ENCODE data around the gene FAM53A.
A peak's percentile ranks its signal among the peaks of the same experiment; 100 is the strongest.

The FAM53A gene

DNA sequence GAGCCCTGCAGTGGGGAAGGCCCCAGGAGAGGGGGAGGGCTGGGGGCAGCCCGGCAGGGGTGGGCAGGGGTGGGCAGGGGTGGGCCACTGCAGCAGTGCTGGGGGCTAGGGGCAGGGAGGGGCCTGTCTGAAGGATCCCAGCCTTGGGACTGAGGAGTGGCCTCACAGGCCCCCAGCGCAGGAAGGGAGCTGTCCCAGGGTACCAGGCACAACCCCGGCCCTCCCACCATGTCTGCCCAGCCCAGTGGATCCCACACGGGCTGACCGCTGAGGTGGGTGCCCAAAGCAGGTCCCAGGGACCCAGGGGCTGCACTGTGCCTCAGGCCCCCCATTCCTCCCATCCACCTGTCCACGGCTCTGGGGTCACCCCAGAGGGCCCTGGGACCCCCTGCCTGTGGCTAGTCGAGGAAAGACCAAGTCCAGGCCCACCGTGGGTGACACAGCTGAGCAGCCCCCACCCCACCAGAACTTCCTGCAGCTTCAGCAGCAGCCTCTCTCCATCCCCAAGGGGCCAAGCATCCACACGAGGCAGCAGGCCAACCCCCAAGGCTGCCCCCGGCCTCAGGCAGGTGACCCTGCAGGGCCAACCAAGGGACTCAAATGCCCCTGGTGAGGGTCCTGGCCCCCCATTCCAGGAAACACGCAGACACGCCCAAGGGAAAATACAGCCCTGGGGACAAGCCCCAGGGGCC is 46.4 kb downstream of the FAM53A start:
- DNase-seq, result no peak

DNA sequence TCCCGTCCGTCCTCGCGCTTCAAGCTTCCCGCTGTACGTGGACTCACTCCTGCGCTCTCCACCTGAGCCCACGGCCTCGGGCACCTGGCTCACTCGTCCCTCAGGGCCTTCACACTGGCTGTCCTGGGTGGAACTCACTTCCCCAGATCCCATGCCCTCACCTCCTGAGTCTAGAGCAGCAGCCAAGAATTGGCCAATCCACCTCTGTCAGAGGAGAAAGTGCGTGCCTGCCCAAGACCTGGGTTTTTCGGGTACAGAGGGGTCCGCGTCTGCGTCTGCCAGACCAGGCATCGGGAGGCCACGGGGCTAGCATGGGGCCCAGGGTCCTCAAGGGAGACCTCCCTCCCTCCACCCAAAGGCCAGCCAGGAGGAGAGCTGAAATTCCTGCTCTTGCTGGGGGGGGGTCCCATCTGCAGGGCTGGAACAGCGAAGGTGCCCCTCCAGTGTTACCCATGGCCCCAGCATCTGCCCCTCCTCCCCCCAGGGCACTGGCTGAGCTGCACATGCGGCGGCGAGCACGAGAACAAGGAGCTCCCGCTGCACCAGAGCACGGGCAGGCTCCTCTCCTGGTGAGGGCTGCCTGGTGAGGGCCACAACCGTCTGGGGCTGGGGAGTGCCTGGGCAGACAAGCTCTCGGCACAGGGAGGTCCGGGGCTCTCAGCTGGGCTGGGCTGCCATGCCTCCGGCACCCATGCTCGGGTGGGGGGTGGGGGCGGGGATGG is 47.5 kb downstream of the FAM53A start:
- DNase-seq, result no peak

DNA sequence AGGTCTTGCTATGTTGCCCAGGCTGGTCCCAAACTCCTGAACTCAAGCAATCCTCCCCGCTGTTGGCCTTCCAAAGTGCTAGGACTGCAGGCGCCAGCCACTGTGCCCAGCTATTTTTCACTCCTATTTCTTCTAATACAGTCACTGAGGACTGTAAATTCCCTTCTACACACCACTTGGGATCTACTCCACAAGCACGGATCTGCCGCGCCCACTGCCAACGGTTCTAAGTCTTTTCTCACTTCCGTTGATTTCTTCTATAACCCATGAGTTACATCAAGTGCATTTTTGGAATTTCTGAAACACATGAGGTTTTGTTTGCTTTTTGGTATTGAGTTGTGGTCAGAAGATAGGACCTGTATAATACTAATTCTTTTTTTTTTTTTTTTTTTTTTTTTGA is 48.6 kb downstream of the FAM53A start:
- no peak for DNase-seq

DNA sequence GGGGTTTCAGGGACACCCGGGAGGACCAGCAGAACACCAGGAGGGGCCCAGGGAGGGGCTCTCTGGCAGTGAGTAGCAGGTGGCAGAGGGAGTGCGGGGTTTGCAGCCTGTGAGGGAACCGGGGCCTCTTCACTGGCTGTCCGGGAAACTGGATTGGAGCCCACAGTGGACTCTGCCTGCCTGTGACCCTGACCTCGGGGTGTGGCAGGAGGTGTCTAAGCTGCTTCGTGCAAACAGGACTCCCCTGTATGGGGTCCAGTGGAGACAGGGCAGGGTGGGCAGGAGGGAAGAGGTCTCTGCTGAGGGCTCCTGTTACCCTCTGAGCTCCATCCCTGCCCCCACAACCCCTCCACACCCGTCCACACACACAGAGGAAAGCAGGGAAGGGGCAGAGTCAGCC is 50.1 kb downstream of the FAM53A start:
- DNase-seq, result no peak

DNA sequence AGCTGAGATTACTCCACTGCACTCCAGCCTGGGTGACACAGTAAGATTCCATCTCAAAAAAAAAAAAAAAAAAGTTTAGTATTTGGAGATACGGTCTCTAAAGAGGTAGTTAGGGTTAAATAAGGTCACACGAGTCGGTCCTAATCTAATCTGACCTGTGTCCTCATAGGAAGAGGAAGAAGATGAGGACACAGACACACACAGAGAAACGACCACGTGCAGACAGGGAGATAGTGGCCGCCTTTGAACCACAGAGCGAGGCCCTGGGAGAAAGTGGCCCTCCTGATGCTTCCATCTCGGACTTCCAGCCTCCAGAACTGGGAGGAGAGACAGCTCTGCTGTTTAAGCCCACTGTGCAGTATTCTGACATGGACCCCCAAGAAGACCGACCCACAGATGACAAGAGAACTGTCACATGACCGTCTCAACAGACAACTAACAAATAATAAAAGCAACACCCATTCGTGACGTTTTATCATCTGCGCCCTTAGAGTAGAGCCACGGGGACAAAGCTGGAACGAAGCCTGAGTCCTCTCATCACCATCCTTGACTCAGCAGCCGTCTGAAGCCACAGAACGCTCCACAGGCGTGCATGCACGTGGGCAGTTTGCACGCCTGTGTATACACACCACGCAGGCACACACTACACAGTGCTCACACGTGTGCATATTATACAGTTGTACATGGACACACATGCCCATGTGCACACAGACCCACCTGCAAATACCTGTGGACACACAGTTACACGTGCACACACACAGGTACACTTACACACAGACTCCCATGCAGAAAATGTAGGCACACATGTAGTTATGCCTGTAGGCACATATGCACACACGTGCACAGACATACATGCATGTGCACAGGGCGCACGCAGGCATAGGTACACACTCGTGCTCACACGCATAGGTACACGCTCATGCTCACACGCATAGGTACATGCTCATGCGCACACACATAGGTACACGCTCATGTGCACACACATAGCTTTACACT is 51.7 kb downstream of the FAM53A start:
- no peak for DNase-seq

DNA sequence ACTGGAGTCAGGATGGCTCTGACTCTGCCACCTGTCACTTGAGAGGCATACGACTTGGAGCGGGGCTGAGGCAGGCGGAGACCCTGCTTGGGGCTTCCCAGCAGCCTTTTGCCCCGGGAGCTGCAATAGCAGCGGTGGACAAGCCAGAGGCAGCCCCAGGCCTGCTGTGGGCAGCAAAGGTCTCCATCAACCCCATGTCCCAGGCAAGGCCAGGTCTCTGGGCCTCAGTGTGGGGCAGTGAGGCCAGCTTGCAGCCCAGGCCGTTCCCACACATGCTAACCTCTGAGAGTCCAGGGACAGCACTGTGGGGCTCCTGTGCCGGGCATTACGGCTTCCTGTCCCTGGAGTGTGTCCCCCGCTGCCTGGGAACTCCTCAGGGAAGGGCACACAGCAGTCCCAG is 53.0 kb downstream of the FAM53A start:
- DNase-seq, result no peak

DNA sequence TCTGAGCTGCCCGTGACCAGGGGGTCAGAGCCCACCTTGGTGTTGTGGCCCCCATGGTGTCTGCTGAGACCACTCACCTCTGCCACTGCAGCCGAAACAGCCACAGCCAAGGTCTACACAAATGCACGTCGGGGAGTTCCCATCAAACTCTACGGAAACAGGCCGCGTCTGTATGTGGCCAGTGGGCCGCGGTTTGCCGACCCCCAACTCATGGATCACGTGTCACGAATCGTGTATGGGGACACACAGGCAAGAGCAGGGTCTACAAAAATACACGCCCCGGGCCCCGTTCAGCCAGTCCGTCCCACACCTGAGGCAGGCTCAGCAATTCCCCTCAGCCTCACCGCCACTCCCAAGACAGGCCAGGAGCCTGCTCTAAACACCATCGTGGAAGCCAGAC is 53.8 kb downstream of the FAM53A start:
- DNase-seq, result no peak

DNA sequence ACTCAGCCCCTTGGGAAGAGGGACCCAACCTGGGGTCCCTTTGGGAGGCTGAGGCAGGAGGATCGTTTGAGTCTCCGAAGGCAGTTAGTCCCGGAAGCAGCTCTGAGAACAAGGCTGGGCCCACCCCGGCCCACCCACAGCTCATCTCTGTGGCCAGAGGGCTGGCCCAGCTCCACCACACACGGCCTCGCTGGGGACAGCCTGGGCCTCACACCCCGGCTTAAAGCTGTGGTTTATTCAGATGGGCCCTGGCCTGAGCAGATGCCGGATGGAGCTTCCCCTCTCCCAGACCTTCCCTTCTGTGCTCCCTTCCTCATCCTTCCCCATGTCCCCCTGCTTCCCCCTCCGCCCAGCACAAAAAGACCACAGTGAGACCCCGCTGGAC is 54.4 kb downstream of the FAM53A start:
- DNase-seq, result no peak

DNA sequence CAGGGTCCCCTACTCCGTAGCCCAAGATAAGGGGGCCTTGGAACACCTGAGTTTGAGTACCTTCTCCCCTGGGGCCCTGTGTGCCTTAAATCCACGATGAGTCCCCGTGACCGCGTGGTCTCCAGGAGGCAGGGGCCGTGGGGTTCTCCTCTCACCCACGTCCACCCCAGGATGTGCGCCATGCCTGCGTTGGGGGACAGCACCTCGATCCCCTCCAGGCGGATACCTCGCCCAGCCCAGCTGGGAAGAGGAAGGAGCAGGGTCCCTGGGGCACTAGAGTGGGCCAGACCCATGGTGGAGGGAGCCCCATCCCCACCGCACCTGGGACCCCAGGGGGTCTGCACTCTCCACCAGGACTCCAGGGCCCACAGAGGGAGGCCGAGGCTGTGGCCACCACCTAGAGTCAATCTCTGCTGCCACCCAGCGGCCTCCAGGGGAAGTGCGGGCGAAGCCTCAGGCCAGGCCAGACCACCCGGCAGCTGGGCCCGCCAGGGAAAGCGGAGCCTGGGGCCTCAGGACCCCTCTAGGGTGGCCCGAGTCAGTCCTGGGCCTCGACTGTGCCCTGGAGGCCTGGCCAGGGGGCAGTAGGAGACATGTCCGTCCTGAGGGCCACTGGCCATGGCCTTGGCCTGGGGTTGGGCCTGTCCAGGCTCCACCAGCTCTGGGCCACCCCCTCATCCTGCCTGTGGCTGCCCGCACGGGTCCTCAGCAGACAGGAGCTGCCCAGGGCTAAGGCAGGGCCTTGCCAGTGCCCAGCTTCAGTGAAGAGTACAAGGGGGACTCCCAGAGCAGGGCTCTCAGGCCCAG is 55.0 kb downstream of the FAM53A start:
- DNase-seq, result peak; percentile 71 to 79

DNA sequence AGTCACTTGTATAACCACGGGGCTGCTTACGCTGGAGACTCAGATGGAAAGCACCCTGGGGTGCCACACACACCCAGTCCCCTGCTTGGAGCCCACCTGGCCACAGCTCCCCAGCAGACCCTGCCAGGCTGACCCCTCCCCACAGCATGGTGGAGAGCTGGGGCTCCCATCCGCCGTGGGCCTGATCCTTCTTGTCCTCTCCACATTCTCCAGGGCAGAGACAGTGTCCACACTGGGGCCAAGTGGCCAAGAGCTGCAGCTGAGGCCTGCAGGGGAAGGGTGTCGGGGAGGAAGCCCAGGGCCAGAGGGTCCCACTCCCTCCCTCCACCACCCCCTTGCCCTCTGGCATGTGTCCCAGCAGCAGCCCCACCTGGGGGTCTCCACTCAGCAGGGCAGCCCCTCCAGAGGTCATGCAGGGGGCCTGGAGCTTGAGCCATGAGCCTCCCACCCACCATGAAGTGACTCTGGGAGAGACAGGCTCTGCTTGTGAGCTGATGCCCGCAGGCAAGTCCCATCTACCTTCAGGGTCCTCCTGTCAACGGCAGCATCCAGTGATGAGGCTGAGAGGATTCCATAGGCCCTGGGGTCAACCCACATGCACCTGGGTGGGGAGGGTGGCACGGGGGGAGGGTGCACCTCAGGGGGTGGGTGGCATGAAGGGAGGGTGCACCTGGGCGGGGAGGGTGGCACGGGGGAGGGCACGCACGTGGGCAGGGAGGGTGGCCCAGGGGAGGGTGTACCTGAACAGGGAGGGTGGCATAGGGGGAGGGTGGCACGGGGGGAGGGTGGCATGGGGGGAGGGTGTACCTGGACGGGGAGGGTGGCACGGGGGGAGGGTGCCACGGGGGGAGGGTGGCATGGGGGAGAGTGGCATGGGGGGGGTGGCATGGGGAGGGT is 56.4 kb downstream of the FAM53A start:
- no peak for DNase-seq

DNA sequence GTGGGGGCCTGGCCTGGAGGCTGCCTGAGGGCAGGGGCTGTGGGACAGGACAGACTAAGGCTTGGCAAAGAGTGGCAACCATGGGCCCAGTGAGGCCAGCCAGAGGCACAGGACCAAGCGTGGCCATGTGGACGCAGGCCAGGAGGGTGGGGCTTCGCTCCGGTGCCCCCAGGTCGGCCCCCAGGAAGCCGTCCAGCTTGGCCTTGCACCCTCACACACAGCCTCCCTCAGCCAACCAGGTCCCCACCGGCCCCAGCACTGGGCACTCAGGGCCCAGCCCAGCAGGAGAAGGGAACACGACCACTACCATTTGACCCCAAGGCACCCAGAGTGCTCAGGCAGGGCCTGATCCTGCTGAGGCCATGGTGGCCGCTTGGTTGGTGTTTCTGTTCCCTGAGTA is 57.2 kb downstream of the FAM53A start:
- no peak for DNase-seq

DNA sequence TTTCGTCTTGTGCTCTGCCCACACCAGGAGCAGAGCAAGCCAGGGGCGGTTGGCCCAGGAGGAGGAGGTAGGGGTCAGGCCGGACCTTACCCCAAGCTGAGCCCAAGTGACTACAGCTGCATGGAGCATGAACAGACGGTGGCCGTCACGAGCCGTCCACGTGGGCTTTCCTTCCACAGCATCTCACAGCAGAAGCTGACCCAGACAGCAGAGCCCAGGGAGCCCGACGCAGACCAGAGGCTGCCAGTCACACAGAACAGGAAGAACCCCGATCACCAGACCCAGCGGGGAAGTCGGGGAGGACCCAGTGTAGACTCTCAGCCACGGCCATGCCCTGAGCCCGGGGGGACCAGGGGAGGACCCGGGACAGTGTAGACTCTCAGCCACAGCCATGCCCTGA is 58.0 kb downstream of the FAM53A start:
- DNase-seq, result no peak

DNA sequence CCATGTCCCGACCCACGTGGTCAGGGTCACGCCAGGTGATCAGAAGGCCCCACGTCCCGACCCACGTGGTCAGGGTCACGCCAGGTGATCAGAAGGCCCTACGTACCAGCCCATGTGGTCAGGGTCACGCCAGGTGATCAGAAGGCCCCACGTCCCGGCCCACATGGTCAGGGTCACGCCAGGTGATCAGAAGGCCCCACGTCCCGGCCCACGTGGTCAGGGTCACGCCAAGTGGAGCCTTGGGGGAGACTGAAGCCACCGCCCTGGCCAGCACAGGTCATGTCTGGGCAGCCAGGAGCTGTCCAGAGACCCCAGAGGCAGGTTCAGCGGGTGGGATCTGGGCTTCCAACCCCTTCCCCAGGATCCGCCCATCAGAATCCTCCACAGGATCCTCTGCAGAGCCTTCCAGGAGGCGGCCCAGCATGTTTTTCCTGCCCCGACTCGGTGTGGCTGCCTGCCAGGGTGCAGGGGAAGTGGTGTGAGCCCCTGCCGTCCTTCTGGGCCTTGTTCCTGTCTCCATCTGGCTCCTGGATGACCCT is 58.4 kb downstream of the FAM53A start:
- DNase-seq, result no peak

DNA sequence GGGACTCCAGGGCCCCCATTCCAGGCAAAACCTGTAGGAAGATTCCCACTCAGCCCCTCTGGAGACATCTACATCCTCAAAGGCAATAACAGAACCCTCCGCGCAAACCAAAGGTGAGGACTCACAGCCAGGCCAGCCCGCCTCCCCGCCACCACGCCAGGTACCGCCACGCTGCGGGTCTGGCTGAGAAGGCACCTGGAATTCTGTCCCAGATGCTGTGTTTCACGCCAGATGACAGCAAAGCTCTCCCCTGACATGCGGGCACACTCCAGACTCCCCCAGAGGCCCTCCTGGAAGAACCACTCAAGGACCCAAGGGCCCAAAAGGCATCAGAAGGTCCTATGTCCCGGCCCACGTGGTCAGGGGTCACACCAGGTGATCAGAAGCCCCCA is 59.6 kb downstream of the FAM53A start:
- no peak for DNase-seq

DNA sequence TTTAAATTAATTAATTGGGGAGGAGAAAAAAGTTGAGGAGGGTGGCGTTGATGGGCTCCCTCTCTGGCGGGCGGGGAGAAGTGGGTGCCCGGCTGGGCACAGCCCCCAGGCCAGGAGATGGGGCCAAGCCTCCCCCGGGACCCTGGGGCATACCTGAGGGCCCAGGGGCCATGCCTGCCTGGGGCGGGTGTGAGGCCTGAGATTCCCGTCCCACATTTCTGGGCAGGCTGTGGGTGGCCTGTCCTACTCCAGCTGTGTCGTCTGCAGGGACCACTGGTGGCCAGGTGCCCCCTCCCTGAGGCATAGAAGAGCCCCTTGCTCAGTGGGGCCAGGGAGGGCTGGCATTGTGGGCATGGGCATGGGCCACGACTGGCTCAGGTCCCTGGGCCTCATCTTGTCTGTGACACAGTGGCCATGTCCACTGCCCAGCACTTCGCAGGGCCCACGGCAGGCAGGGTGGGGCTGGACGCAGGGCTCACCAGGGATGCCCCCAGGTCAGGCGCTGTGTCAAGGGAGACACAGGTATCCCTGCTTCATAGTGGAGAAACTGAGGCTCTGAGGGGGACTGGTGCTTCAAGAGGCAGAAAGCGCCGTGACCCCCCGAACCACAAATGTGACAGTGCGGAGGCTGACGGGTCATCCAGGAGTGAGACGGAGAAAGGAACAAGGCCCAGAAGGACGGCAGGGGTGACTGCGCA is 60.1 kb downstream of the FAM53A start:
- DNase-seq, result no peak

DNA sequence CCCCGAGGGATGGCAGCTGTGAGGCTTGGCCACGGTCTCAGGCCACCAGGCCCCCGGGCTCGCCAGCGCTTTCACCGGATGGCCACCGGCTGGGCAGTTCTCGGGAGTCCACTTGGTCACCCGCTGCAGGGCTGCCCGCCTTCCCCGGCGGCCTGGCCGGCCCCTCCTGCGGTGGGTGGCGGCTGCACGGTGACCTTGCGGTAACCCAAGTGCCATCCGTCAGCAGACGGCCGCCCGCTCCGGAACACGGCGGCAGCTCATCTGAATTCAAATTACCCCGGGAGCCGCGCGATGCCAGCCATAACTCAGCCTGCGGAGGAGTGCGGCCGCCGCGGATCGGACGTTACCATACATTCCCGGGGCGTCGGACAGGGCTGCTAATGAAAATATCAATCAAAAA is 60.7 kb downstream of the FAM53A start:
- DNase-seq, result no peak

DNA sequence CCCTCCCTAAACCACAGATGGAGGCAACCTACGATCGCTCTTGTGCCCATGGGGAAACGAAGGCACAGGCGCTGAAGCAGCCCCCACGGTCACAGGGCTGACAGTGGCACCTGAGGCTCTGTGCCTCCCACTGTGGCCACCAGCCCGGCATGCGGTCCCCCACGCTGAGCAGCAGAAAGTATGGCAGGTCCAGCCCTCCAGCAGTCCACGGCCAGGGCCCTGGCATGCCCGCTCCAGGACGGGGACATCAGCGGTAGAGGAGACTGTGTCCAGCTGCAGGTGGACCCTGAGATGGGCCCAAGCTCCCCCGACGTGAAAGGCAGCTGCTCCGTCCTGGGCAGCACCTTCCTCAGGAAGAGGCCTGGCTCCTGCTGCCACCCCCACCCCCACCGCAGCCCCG is 61.2 kb downstream of the FAM53A start:
- no peak for DNase-seq

DNA sequence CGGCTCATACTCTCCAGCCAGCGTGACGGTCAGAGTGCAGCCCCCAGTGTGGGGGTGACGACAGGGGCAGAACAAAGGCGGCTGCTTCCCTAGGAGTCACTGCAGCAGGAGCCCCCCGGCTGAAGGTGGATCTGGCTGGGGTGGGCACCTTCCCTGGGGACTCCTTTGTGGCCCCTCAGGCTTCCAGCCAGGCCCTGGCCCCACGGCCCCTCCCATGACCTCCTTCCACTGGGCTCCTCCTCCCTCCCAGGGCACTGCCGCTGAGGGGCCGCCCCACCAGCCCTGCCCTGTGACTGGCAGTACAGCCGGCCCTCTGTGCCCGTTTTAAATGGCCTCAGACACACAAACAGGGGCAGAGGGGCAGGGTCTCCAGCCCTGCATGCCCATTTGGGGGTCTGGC is 61.9 kb downstream of the FAM53A start:
- DNase-seq, result no peak

DNA sequence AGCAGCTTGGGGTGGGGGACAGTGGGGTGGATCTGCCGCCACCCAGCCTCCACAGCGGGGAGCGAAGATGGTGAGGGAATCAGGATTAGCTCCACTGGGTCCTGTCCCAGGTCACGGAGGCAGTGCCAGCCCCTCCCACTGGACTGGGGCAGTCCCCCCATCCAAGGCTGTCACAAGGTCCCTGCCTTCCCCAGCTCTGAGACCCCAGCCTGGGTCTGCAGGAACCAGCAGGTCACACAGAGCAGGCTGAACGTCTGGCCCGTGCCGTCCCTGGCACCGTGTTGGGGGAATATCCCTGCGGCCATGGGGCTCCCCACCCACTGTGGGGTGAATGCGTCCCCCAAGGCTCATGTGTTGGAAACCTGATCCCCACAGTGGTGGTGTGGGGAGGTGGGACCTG is 62.6 kb downstream of the FAM53A start:
- DNase-seq, result no peak

DNA sequence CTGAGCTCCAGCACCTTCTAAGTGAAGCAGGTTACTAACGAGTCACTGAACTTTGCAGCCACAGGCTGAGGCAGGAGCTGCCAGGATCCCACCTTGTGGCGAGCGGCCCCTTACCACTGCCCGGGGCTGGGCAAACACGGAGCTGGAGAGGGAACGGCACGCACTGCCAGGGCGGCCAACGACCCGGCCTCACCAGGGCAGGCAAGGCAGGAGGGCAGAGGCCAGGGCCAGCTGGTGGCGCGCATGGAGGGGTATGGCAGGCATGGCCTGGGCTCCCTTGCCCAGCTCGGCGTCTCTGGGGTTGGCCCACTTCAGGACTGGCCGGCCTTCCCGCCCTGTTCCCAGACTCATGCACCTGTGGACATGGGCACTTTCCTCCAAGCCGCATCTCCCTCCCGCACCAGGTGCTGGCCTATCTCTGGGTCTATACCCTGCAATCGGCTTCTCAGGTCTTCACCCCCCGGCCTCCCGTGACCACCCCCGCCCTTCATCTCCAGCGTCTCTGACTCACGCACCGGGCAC is 64.9 kb downstream of the FAM53A start:
- DNase-seq, result no peak

DNA sequence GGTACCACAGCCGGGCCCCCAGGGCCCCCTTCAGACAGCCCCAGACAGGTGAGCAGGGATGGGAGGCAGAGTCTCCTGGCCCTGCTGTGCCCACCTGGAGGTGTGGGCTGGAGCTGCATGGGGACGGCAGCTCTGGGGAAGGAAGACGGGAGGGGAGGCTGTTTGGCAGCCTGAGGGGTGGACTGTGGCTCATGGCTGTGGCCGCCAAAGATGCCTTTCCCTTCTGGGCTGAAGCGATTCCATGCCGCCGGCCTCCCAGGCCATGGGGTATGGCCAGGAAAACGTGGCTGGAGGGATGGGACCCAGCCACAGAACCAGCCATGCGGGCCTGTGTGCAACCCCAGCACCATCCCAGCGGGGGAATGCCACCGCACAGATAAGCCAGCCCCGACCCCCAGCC is 65.7 kb downstream of the FAM53A start:
- DNase-seq, result no peak
